ENCODE data around the gene PTGDS. TPM values are rescaled to one million over a fixed set of nuclear protein-coding genes. Genes with fewer than 3 reads are reported as not detected.

The PTGDS gene
- total RNA-seq, 1 donor from 2014 or later, result 111 TPM

- DNase-seq (ENCODE audit: low spot score), result no peak
Observed at GRCh38 chr9:137021979-137022661, 44.8 kb downstream of the PTGDS start.

GRCh38 chr9:137022662-137023008 lies 45.3 kb downstream of the PTGDS start:
- no peak for DNase-seq (ENCODE audit: low spot score)

- no peak for DNase-seq (ENCODE audit: low spot score)
Observed at GRCh38 chr9:137023157-137023556, 45.9 kb downstream of the PTGDS start.

GRCh38 chr9:137023583-137023991 lies 46.3 kb downstream of the PTGDS start:
- DNase-seq (ENCODE audit: low spot score), result no peak

- peak; percentile 67 for DNase-seq (ENCODE audit: low spot score)
Observed at GRCh38 chr9:137025517-137025966, 48.2 kb downstream of the PTGDS start.

GRCh38 chr9:137026384-137026783 lies 49.1 kb downstream of the PTGDS start:
- DNase-seq (ENCODE audit: low spot score), result no peak

GRCh38 chr9:137026828-137027227 lies 49.5 kb downstream of the PTGDS start:
- no peak for DNase-seq (ENCODE audit: low spot score)

- DNase-seq (ENCODE audit: low spot score), result no peak
Observed at GRCh38 chr9:137027369-137028262, 50.3 kb downstream of the PTGDS start, which contains the start of gene ABCA2. TSS of gene ABCA2 (minus strand) at chr9:137028237. CDS start at chr9:137028140, 97 bp downstream.

GRCh38 chr9:137028263-137029057 lies 51.2 kb downstream of the PTGDS start:
- peak; percentile 68 for DNase-seq (ENCODE audit: low spot score)

GRCh38 chr9:137029058-137029936 lies 52.0 kb downstream of the PTGDS start:
- DNase-seq (ENCODE audit: low spot score), result peak; percentile 73

GRCh38 chr9:137030006-137030405 lies 52.7 kb downstream of the PTGDS start:
- DNase-seq (ENCODE audit: low spot score), result no peak

- no peak for DNase-seq (ENCODE audit: low spot score)
Observed at GRCh38 chr9:137030538-137031527, 53.5 kb downstream of the PTGDS start.

Other genes starting within 250 kb of the PTGDS start
- 40.6 TPM for gene LCN10, start 234.6 kb upstream of the PTGDS start, total RNA-seq
- gene LCN6, start 229.0 kb upstream of the PTGDS start, total RNA-seq, result 62.8 TPM
- not detected for gene LCN8, start 219.3 kb upstream of the PTGDS start, total RNA-seq
- gene LCN15, start 213.0 kb upstream of the PTGDS start, total RNA-seq, result not detected
- gene TMEM141, start 186.2 kb upstream of the PTGDS start, total RNA-seq, result 80.8 TPM
- 0.18 TPM for gene CCDC183, start 181.2 kb upstream of the PTGDS start, total RNA-seq
- gene RABL6, start 169.6 kb upstream of the PTGDS start, total RNA-seq, result 60.2 TPM
- gene AJM1, start 135.0 kb upstream of the PTGDS start, total RNA-seq, result 4.8 TPM
- gene PHPT1, start 128.1 kb upstream of the PTGDS start, total RNA-seq, result 109 TPM
- 10.7 TPM for gene MAMDC4, start 125.2 kb upstream of the PTGDS start, total RNA-seq
- gene EDF1, start 111.2 kb upstream of the PTGDS start, total RNA-seq, result 338 TPM
- 16.4 TPM for gene TRAF2, start 91.0 kb upstream of the PTGDS start, total RNA-seq
- 62.4 TPM for gene FBXW5, start 32.8 kb upstream of the PTGDS start, total RNA-seq
- 1.6 TPM for gene C8G, start 32.3 kb upstream of the PTGDS start, total RNA-seq
- 3.4 TPM for gene LCN12, start 25.2 kb upstream of the PTGDS start, total RNA-seq
- 1.7 TPM for gene LCNL1, start 5.5 kb downstream of the PTGDS start, total RNA-seq
- gene PAXX, start 14.9 kb downstream of the PTGDS start, total RNA-seq, result 51.5 TPM
- 3.6 TPM for gene CLIC3, start 19.1 kb downstream of the PTGDS start, total RNA-seq
- gene ABCA2, start 50.7 kb downstream of the PTGDS start, total RNA-seq, result 25.7 TPM
- gene FUT7, start 54.6 kb downstream of the PTGDS start, total RNA-seq, result not detected
- gene NPDC1, start 68.7 kb downstream of the PTGDS start, total RNA-seq, result 138 TPM
- 1.3 TPM for gene ENTPD2, start 76.6 kb downstream of the PTGDS start, total RNA-seq
- gene SAPCD2, start 93.1 kb downstream of the PTGDS start, total RNA-seq, result 1.6 TPM
- 12.7 TPM for gene UAP1L1, start 100.0 kb downstream of the PTGDS start, total RNA-seq
- 57.8 TPM for gene MAN1B1, start 109.5 kb downstream of the PTGDS start, total RNA-seq
- gene DPP7, start 137.2 kb downstream of the PTGDS start, total RNA-seq, result 157 TPM
- gene GRIN1, start 161.7 kb downstream of the PTGDS start, total RNA-seq, result 0.21 TPM
- not detected for gene LRRC26, start 192.5 kb downstream of the PTGDS start, total RNA-seq
- not detected for gene TMEM210, start 194.6 kb downstream of the PTGDS start, total RNA-seq
- 74.5 TPM for gene ANAPC2, start 211.1 kb downstream of the PTGDS start, total RNA-seq
- 58.3 TPM for gene SSNA1, start 211.2 kb downstream of the PTGDS start, total RNA-seq
- gene TPRN, start 223.2 kb downstream of the PTGDS start, total RNA-seq, result 17.6 TPM
- 36.2 TPM for gene TMEM203, start 228.1 kb downstream of the PTGDS start, total RNA-seq
- 20.3 TPM for gene NDOR1, start 228.2 kb downstream of the PTGDS start, total RNA-seq
- gene RNF208, start 244.7 kb downstream of the PTGDS start, total RNA-seq, result 6.5 TPM
- gene CYSRT1, start 247.7 kb downstream of the PTGDS start, total RNA-seq, result 1.9 TPM
- gene RNF224, start 250.0 kb downstream of the PTGDS start, total RNA-seq, result 0.34 TPM

All from ureter (tissue), 1 donor.